Activated B cell treated with CpG ODN at 0.5 μM for 24 hours (primary cell): Measurements from ENCODE around the gene ZMYND10. TPM values are rescaled to one million over a fixed set of nuclear protein-coding genes. Genes with fewer than 3 reads are reported as not detected.

ENCODE experiments used
- ATAC-seq: fragments of 200-7000 bp; cut with Tn5 transposase; one replicate; pipeline ENCODE4 v1.10.0; 2021; ENCODE audit warnings: low read depth, mild to moderate bottlenecking, moderate library complexity
- CTCF ChIA-PET: fragments of 350-600 bp; sonication (Branson Sonifier 250); formaldehyde crosslinking; loops from one replicate; lab custom pipeline; 2021; ENCODE audit warnings: antibody characterized with exemption; lab: Charles Lee
- POLR2A ChIA-PET: fragments of 350-600 bp; sonication (Branson Sonifier 250); formaldehyde crosslinking; loops from one replicate; lab custom pipeline; 2021; ENCODE audit warnings: antibody characterized with exemption; lab: Charles Lee
- DNase-seq: peaks from one replicate; pipeline ENCODE4 v3.0.0; 2022
- H3K27ac Mint-ChIP-seq: one replicate; pipeline ENCODE4 v1.8.0; 2020; ENCODE audit warnings: mixed read lengths
- H3K27me3 Mint-ChIP-seq: one replicate; pipeline ENCODE4 v1.8.0; 2021; ENCODE audit warnings: mixed read lengths
- H3K36me3 Mint-ChIP-seq: one replicate; pipeline ENCODE4 v1.8.0; 2021; ENCODE audit warnings: low read depth, mixed read lengths
- H3K4me1 Mint-ChIP-seq: one replicate; pipeline ENCODE4 v1.8.0; 2021; ENCODE audit warnings: mixed read lengths
- H3K4me3 Mint-ChIP-seq: one replicate; pipeline ENCODE4 v1.8.0; 2020; ENCODE audit warnings: mild to moderate bottlenecking, mixed read lengths
- H3K9me3 Mint-ChIP-seq: one replicate; pipeline ENCODE4 v1.8.0; 2020; ENCODE audit warnings: mixed read lengths
- intact Hi-C: fragments of 100-400 bp; cut with micrococcal nuclease; formaldehyde crosslinking; loops from one replicate; pipeline ENCODE4 v1.15.1; 2024
- total RNA-seq: library from RNA; stranded (reverse); gene quantifications from 2 replicates; pipeline ENCODE4 v1.2.3, GENCODE V29; 2022
- TF ChIP-seq, protein P1 (sequence below): fragments of 200-600 bp; IDR thresholded peaks from one replicate; pipeline ENCODE4 v1.8.0; 2022; ENCODE audit warnings: antibody characterized with exemption, mild to moderate bottlenecking

The ZMYND10 gene
- total RNA-seq, 1 donor from 2014 or later: 0.64 TPM

DNA sequence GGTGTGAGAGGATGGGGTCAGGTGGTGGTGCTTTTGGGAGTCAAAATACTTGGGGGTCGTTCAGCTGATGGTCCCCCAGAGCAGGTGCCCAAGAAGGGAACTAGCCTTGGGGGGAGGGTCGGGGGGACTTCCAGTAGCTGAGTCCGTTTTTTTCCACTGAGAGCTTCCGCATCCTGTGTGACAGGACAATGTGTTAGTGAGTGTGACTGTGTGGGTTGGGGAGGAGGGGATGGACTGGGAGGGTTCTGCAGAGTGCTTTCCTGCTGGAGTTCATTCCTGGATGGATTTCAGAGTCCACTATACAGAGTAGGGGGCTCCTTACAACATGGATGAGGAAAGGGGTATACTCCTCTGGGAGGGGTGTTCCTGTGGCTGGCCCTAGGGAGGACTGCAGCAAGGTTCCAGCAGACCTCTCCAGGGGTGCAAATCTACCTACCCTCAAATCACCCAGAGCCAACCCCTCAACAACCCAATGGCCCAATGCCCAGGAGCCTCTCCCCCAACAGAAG is 22.4 kb downstream of the ZMYND10 start:
- intact Hi-C loops: loop anchor here (5.0 kb wide), 1 partner anchor 1606 kb away; the partner anchor contains the start of gene IP6K2
- peaks cover 41% of the 10 kb centered on the region for H3K4me1 Mint-ChIP-seq

DNA sequence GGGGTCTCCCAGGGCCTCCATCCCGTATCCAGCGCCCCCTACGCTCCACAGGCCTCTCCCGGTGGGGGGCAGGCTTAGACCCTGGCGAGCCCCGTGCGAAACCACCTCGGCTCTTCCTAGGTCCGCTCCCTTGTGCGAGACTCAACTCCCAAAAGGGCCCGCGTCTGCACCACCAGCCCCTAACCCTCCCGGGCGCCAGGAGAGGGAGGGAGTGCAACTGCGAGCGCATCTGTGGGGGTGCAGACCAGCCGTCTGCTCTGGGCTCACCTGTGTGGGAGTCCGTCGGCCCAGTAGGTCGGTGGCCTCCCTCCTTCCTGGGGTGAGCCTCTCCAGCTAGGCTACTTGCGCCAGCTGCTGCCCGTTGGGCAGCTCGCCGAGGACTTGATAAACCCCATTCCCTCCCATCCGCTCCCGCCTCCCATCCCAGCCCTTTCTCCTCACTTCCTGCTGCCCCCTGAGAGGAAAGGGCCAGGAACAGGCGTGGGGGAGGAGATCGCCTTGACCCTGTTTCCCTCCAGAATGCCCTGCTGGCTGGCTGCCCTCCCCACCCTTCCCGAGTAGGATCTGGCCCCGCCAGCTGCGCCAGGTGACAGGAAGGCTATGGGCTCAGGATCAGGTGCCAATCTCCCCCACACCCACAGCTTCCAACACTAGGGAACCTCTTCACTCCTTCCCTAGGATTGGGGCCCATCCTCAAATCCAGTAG is 23.0 kb downstream of the ZMYND10 start, which contains the start of gene HYAL2:
TSS of gene HYAL2 (minus strand) at position 360 of the 706 bp plus-strand sequence. CDS start 2,256 bp downstream, outside the sequence.
- no peak for ATAC-seq
- peaks cover 20% of the 10 kb centered on the region for H3K36me3 Mint-ChIP-seq
- POLR2A ChIA-PET: interaction anchor here (1.2 to 9.7 kb wide), 3 partner anchors 16 to 86 kb away, joined by 3 to 167 read pairs (median 20); partner anchors contain the start of genes HYAL3, NAA80 and RASSF1
- intact Hi-C loops: loop anchor here (5.0 kb wide), 1 partner anchor 1605 kb away; the partner anchor contains the start of gene IP6K2
- peaks cover 40% of the 10 kb centered on the region for H3K4me1 Mint-ChIP-seq
- TF ChIP-seq, protein P1, sequence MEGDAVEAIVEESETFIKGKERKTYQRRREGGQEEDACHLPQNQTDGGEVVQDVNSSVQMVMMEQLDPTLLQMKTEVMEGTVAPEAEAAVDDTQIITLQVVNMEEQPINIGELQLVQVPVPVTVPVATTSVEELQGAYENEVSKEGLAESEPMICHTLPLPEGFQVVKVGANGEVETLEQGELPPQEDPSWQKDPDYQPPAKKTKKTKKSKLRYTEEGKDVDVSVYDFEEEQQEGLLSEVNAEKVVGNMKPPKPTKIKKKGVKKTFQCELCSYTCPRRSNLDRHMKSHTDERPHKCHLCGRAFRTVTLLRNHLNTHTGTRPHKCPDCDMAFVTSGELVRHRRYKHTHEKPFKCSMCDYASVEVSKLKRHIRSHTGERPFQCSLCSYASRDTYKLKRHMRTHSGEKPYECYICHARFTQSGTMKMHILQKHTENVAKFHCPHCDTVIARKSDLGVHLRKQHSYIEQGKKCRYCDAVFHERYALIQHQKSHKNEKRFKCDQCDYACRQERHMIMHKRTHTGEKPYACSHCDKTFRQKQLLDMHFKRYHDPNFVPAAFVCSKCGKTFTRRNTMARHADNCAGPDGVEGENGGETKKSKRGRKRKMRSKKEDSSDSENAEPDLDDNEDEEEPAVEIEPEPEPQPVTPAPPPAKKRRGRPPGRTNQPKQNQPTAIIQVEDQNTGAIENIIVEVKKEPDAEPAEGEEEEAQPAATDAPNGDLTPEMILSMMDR: no peak
- peak within 1 kb of the TSS; percentile 87 for H3K4me3 Mint-ChIP-seq
- H3K27me3 Mint-ChIP-seq: no peaks in the 10 kb centered on the region
- H3K9me3 Mint-ChIP-seq: no peaks in the 10 kb centered on the region
- no peak for DNase-seq
- CTCF ChIA-PET: interaction anchor here (2.0 to 2.5 kb wide), 2 partner anchors 15 to 23 kb away, joined by 8 to 9 read pairs; partner anchors contain the start of genes HYAL3 and NAA80
- H3K27ac Mint-ChIP-seq: peak within 1 kb of the TSS; percentile 98

More for the DNA sequence above, 22.4 kb downstream of the ZMYND10 start:
- POLR2A ChIA-PET: interaction anchor here (1.6 to 9.7 kb wide), 3 partner anchors 15 to 25 kb away, joined by 9 to 167 read pairs (median 20); partner anchors contain the start of genes HYAL3, NAA80 and RASSF1
- TF ChIP-seq, protein P1: no peak
- Mint-ChIP-seq H3K27ac (peak overlapping the region; percentile 7), H3K9me3 (no peaks in the 10 kb centered on the region), H3K27me3 (no peaks in the 10 kb centered on the region), H3K4me3 (no peak overlapping the region), H3K36me3 (peaks cover 22% of the 10 kb centered on the region)
- ATAC-seq (no peak), DNase-seq (no peak)
- CTCF ChIA-PET: interaction anchor here (1.0 to 2.5 kb wide), 3 partner anchors 9 to 24 kb away, joined by 3 to 9 read pairs (median 8); partner anchors contain the start of genes HYAL3 and NAA80

DNA sequence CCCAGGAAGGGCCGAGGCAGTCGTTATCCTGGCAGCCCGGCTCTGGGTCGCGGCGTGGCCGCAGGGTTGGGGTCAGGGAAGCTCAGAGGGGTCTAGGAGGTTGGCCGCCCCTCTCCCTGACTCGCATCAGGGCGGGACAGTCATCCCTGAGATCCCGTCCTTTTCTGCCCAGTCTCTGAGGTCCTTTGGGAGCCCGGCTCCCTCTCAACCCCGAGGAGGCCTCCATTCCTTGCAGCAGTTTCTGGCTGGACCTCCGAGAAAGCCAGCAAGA is 23.5 kb downstream of the ZMYND10 start:
- H3K4me3 Mint-ChIP-seq: peak overlapping the region; percentile 87
- TF ChIP-seq, protein P1: no peak
- intact Hi-C loops: loop anchor here (5.0 kb wide), 1 partner anchor 1605 kb away; the partner anchor contains the start of gene IP6K2
- H3K36me3 Mint-ChIP-seq: peaks cover 20% of the 10 kb centered on the region
- H3K27ac Mint-ChIP-seq: no peak overlapping the region
- no peaks in the 10 kb centered on the region for H3K9me3 Mint-ChIP-seq
- POLR2A ChIA-PET: interaction anchor here (0.6 to 9.7 kb wide), 8 partner anchors 12 to 86 kb away, joined by 3 to 167 read pairs (median 5); partner anchors contain the start of genes CYB561D2, GNAI2, HYAL3 and IFRD2
- DNase-seq: no peak
- ATAC-seq: no peak
- H3K27me3 Mint-ChIP-seq: no peaks in the 10 kb centered on the region
- CTCF ChIA-PET: interaction anchor here (1.0 to 2.5 kb wide), 4 partner anchors 15 to 127 kb away, joined by 3 to 9 read pairs (median 6); partner anchors contain the start of genes HYAL3, NAA80 and RASSF1
- peaks cover 38% of the 10 kb centered on the region for H3K4me1 Mint-ChIP-seq

DNA sequence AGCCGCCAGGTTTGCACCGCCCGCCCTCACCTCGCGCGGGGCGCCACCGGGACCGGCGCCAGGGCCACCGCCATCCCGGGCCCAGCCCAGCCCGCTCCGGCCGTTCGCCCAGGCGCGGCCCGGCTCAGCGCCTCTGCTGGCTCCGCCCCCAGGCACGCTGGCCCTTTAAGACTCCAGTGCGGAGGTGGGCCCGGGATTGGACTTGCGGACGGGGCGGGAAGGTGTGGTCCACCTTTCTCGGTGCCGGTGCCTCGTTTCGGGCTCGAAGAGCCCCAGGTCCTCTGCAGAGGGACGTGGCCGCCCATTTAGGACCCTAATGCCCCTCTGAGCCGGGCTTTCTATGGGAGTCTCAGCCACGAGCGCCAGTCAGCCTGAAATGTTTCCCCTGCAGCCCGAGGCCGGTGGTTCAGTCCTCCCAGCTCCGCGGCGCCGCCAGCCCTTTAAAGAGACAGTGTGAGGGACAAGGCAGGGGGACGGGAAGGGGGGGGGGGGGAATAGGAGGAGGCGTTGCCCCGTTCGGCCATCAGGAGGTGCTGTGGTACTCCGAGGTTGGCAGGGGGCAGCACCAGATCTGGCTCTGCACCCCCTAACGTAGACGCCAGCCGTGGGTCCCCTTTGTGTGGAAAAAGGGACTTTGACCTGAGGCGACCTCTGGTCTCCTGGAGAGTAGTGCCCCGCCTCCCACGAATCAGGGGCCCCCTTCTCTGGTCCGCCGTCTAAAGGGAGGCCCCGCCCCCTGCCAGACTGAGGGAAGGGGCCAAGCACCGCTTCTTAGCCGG is 24.0 kb downstream of the ZMYND10 start:
- H3K27ac Mint-ChIP-seq: peak overlapping the region; percentile 98
- peaks cover 40% of the 10 kb centered on the region for H3K4me1 Mint-ChIP-seq
- H3K27me3 Mint-ChIP-seq: no peaks in the 10 kb centered on the region
- H3K36me3 Mint-ChIP-seq: peaks cover 20% of the 10 kb centered on the region
- peak overlapping the region; percentile 88 for H3K4me3 Mint-ChIP-seq
- POLR2A ChIA-PET: interaction anchor here (0.6 to 9.7 kb wide), 14 partner anchors 11 to 1225 kb away, joined by 3 to 167 read pairs (median 4); partner anchors contain the start of genes CYB561D2, GNAI2, HYAL3 and IFRD2
- CTCF ChIA-PET: interaction anchor here (0.6 to 2.5 kb wide), 7 partner anchors 16 to 1730 kb away, joined by 3 to 9 read pairs (median 3); partner anchors contain the start of genes GNAI2, HYAL3, NAA80 and RASSF1
- TF ChIP-seq, protein P1: no peak
- peak; percentile 88 for DNase-seq
- intact Hi-C loops: loop anchor here (1.0 to 5.0 kb wide), 7 partner anchors 15 to 1604 kb away; partner anchors contain the start of genes HYAL3, IFRD2, IP6K2 and NAA80
- no peaks in the 10 kb centered on the region for H3K9me3 Mint-ChIP-seq
- peak; percentile 81 for ATAC-seq
